Prostate gland (tissue), 2 donors: ENCODE results near the gene MED16.

Experiments used
- POLR2A ChIP-seq: fragments of 450-650 bp; IDR thresholded peaks from one replicate; pipeline ENCODE4 v1.6.1; 2016; ENCODE audit warnings: antibody characterized with exemption, mild to moderate bottlenecking
- POLR2AphosphoS5 ChIP-seq: sonication (generic); formaldehyde crosslinking; IDR thresholded peaks from one replicate; pipeline ENCODE4 v1.6.1; 2017; ENCODE audit warnings: antibody characterized with exemption
- TF ChIP-seq, protein P1 (sequence below), 4 experiments: fragments of 200-600 bp in 2 of 4; fragments of 450-650 bp in 2 of 4; sonication (generic) in 2 of 4; IDR thresholded peaks; 1 replicate in 3 of 4; 2 replicates in 1 of 4; pipeline ENCODE4 v1.5.1; 2016 to 2019; ENCODE audit warnings: antibody characterized with exemption in 4 of 4, mild to moderate bottlenecking in 2 of 4, moderate library complexity in 2 of 4

DNA sequence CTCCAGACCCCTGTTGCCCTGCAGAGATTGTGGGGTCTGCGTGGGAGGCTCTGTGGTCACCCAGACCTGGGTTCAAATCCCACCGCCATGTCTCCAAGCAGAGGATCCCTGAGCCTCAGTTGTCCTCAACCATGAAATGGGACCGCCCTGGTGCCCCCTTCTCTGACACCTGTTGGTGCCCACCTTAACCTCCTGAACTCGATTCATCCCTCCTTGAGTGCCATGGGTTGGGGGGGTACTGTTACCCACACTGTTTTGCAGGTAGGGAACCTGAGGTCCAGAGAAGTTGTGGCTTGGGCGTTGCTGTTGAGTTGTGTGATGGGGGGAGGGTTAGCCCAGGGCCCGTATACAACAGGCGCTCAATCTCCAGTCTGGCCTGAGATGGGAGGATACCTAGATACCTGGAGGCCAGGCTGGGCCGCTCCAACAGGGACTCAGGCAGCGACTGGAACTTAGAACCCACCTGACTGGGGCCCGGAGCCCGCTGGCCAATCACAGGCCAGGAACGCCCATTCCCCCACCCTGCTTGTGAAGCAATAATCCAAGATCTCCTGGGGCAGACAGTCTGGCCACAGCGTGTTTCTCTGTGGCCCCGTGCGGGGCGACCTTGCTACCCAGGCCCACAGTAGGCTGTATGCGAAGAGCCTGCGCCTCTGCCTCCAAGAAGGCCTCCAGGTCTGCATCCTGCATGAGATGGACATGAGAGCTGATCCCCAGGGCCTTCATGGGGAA lies 35.6 kb upstream of the MED16 start:
- TF ChIP-seq POLR2A (no peak), POLR2AphosphoS5 (no peak)
- TF ChIP-seq, protein P1, sequence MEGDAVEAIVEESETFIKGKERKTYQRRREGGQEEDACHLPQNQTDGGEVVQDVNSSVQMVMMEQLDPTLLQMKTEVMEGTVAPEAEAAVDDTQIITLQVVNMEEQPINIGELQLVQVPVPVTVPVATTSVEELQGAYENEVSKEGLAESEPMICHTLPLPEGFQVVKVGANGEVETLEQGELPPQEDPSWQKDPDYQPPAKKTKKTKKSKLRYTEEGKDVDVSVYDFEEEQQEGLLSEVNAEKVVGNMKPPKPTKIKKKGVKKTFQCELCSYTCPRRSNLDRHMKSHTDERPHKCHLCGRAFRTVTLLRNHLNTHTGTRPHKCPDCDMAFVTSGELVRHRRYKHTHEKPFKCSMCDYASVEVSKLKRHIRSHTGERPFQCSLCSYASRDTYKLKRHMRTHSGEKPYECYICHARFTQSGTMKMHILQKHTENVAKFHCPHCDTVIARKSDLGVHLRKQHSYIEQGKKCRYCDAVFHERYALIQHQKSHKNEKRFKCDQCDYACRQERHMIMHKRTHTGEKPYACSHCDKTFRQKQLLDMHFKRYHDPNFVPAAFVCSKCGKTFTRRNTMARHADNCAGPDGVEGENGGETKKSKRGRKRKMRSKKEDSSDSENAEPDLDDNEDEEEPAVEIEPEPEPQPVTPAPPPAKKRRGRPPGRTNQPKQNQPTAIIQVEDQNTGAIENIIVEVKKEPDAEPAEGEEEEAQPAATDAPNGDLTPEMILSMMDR (IDR thresholded peaks at IDR 0.05), result no peak
